ENCODE measurements around the gene NTF3.

DNA sequence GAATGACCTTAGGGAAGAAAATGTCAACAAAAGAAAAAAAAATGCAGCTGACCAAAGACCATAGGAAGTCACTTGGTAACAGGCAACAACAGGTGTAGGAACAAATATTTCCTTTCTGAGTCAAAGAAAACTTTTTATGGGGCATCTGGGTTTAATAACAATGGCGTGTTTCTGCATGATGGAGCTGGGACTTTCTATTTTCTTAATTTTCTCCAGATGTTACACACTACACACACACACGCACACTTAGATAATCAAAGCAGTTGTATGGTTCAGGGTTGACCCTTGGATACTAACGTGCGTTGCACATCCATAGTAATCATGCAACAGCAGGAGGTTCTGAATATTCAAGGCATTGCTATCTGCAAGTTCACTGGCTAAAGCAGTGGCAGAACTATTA is 47.9 kb upstream of the NTF3 start:
- TF ChIP-seq, protein P1, sequence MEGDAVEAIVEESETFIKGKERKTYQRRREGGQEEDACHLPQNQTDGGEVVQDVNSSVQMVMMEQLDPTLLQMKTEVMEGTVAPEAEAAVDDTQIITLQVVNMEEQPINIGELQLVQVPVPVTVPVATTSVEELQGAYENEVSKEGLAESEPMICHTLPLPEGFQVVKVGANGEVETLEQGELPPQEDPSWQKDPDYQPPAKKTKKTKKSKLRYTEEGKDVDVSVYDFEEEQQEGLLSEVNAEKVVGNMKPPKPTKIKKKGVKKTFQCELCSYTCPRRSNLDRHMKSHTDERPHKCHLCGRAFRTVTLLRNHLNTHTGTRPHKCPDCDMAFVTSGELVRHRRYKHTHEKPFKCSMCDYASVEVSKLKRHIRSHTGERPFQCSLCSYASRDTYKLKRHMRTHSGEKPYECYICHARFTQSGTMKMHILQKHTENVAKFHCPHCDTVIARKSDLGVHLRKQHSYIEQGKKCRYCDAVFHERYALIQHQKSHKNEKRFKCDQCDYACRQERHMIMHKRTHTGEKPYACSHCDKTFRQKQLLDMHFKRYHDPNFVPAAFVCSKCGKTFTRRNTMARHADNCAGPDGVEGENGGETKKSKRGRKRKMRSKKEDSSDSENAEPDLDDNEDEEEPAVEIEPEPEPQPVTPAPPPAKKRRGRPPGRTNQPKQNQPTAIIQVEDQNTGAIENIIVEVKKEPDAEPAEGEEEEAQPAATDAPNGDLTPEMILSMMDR (conservative IDR thresholded peaks at IDR 0.05 in 1 of 2, IDR thresholded peaks at IDR 0.05 in 1 of 2; ENCODE audit: low read depth in 1 of 2, low read length in 2 of 2): no peak
- TF ChIP-seq EZH2 (IDR thresholded peaks at IDR 0.05; ENCODE audit: low read length, missing control alignments): no peak
